Measurements from ENCODE around the gene UNCX.
"Not testable (repeated sequence)": the region's sequence is repeated elsewhere in the genome, so short reads cannot be mapped to it uniquely, and the experiment has no call there.

The UNCX gene

DNA sequence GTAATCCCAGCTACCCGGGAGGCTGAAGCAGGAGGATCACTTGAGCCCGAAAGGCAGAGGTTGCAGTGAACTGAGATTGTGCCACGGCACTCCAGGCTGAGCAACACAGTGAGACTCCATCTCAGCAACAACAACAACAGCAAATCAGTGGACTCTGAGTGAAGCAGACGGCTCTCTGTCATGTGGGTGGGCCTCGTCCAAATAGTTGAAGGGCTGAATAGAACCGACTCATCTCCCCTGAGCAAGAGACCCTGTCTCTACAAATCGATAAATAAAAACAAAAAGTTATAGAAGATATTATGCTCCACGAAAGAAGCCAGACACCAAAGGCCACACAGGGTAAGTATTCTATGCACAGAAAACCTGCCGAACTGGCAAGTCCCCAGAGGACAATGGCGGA lies 45.9 kb downstream of the UNCX start:
- no peak for DNase-seq (ENCODE audit: low spot score)

DNA sequence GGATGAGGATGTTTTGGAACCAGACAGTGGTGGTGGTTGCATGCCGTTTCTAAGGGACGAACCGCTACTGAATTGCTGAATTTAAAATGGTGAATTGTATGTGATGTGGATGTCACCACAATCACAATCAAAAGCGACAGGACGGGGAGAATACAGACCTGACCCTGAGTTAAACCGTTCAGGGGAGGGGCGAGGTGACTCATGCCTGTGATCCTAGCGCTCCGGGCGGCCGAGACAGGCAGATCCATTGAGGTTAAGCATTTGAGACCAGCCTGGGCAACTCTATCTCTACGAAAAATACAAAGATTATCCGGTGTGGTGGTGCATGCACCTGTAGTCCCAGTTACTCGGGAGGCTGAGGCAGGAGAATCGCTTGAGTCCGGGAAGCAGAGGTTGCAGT lies 46.4 kb downstream of the UNCX start:
- DNase-seq (ENCODE audit: low spot score), result no peak

- DNase-seq (ENCODE audit: low spot score), result not testable (repeated sequence)
Observed at GRCh38 chr7:1279895-1280294, 47.2 kb downstream of the UNCX start.

DNA sequence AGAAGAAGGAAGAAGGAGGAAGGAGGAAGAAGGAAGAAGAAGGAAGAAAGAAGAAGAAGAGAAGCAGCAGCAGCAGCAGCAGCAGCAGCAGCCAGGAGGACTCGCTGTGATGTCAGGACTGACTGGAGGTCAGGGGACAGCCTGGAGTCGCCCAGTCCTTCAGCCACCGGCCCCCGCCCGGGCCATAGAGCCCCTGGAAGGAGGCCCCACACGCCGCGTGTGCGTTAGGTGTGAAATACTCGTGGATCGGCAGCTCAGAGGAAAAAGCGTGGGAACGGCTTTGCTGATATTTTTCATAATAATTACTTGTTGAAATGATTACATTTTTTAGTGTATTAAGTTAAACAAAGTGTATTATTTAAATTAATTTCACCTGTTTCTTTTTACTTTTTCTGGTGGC lies 48.4 kb downstream of the UNCX start:
- DNase-seq (ENCODE audit: low spot score), result no peak

- no peak for DNase-seq (ENCODE audit: low spot score)
Observed at GRCh38 chr7:1282679-1283078, 50.0 kb downstream of the UNCX start.

DNA sequence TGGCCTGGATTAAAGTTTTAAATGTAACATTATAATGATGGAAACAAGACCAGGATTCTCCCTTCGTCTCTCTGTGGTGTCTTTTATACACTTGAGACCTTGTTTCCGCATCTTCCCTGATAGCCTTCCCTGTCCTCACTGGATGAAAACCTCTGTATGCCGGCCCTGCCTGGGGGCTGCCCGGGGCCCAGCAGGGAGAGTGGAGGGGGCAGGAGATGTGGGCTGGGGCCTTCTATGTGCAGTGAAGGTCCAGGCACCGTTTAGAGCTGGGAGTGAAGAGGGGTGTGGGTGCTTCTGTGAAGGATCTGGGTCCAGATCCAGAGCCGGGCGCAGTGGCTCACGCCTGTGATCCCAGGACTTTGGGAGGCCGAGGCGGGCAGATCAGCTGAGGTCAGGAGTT lies 50.7 kb downstream of the UNCX start:
- DNase-seq (ENCODE audit: low spot score), result no peak

- DNase-seq (ENCODE audit: low spot score), result no peak
Observed at GRCh38 chr7:1283941-1284742, 51.5 kb downstream of the UNCX start.

DNA sequence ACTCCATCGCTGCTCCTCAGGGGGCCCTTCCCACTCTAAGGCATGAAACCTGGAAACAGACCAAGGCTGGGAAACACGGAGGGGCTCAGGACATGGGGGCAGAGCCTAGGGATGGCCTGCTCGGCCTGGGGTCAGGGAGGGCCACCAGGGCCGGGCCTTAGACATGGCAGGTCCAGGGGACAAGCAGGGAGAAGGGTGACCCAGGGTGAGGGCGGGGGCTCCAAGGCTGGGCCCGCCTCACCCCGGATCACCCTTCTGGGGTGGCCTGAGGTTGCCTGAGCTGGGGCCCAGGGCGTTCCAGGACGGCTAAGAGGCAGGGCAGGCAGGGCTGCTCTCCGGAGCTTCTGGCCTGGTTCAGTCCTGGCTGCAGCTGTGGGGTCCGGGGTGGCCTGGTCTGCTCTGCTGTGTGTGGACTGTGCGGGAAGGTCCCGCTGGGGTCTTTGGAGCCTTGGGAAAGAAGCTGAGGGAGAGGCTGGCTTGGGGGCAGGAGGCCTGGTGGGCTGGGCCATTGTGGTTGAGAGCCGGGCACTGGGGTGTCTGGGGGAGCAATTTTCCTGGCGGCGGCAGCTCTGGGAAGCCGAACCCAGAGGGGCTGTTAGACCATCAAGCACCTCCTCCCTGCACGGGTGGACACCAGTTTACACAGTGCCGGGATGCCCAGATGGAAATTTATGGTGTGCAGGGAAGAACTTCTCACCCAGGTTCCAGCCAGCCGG lies 52.2 kb downstream of the UNCX start:
- no peak for DNase-seq (ENCODE audit: low spot score)

GRCh38 chr7:1285556-1286301 lies 53.1 kb downstream of the UNCX start:
- DNase-seq (ENCODE audit: low spot score), result no peak

Data from ecto neural progenitor cell (in vitro differentiated cells).